GM10248 (cell line): ENCODE measurements around the gene C20orf96.
"Not testable (repeated sequence)": the region's sequence is repeated elsewhere in the genome, so short reads cannot be mapped to it uniquely, and the experiment has no call there.

Experiments
- CTCF ChIA-PET: fragments of 300-600 bp; sonication (Branson Sonifier 250); formaldehyde crosslinking; extraction: SDS; loops from one replicate; lab custom pipeline; 2021; ENCODE audit warnings: antibody characterized with exemption; lab: Yijun Ruan, JAX
- POLR2A ChIA-PET: fragments of 350-650 bp; sonication (Branson Sonifier 250); formaldehyde crosslinking; extraction: SDS; loops from one replicate; lab custom pipeline; 2020; ENCODE audit warnings: antibody characterized with exemption; lab: Yijun Ruan, JAX
- DNase-seq: peaks from one replicate; pipeline ENCODE4 v3.0.0; 2012; ENCODE audit errors: extremely low spot score
- CTCF ChIP-seq: IDR thresholded peaks from 2 replicates; pipeline ENCODE4 v1.5.1; 2012; ENCODE audit warnings: mild to moderate bottlenecking, low read depth; ENCODE audit errors: extremely low read depth, missing control alignments, control extremely low read depth

Gene C20orf96

DNA sequence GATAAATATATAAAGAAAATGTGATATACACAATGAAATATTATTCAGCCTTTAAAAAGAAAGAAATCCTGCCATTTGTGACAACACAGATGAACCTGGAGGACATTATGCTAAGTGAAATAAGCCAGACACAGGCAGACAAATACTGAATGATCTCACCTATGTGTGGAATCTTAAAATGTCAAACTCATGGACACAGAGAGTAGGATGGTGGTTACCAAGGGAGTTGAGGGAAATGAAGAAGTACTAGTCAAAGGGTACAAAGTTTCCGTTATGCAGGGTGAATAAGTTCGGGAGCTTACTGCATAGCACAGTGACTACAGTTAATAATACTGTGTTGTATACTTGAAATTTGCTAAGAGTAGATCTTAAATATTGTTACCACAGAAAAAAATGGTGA is 47.6 kb downstream of the C20orf96 start:
- POLR2A ChIA-PET = no interaction called here
- no peak for DNase-seq
- CTCF ChIA-PET = interaction anchor here (1.0 to 2.0 kb wide), 3 partner anchors 23 to 88 kb away, joined by 3 to 5 read pairs (median 4); no protein-coding TSS in a partner anchor
- no peak for TF ChIP-seq CTCF

GRCh38 chr20:237929-238328 is 52.6 kb downstream of the C20orf96 start:
- ChIA-PET POLR2A (no interaction called here), CTCF (interaction anchor here (0.8 to 2.7 kb wide), 3 partner anchors 12 to 93 kb away, joined by 3 to 6 read pairs (median 5); no protein-coding TSS in a partner anchor)
- DNase-seq = peak; percentile 28
- TF ChIP-seq CTCF = no peak

- ChIA-PET CTCF (interaction anchor here (0.8 to 2.7 kb wide), 3 partner anchors 12 to 93 kb away, joined by 3 to 6 read pairs (median 5); no protein-coding TSS in a partner anchor), POLR2A (no interaction called here)
- no peak for TF ChIP-seq CTCF
Observed at GRCh38 chr20:237489-237888, 53.1 kb downstream of the C20orf96 start.

GRCh38 chr20:235891-236290 is 54.7 kb downstream of the C20orf96 start:
- no peak for DNase-seq
- CTCF ChIA-PET = interaction anchor here (1.5 kb wide), 1 partner anchor 10 kb away, joined by 4 read pairs; the partner anchor contains the start of gene DEFB129
- POLR2A ChIA-PET = no interaction called here
- TF ChIP-seq CTCF = no peak

More at GRCh38 chr20:237489-237888, 53.1 kb downstream of the C20orf96 start:
- DNase-seq = peak; percentile 34

- ChIA-PET POLR2A (no interaction called here), CTCF (interaction anchor here (1.0 to 1.8 kb wide), 5 partner anchors 9 to 103 kb away, joined by 4 to 9 read pairs (median 5); no protein-coding TSS in a partner anchor)
- DNase-seq = no peak
- TF ChIP-seq CTCF = no peak
Observed at GRCh38 chr20:227439-228105, 63.0 kb downstream of the C20orf96 start.

DNA sequence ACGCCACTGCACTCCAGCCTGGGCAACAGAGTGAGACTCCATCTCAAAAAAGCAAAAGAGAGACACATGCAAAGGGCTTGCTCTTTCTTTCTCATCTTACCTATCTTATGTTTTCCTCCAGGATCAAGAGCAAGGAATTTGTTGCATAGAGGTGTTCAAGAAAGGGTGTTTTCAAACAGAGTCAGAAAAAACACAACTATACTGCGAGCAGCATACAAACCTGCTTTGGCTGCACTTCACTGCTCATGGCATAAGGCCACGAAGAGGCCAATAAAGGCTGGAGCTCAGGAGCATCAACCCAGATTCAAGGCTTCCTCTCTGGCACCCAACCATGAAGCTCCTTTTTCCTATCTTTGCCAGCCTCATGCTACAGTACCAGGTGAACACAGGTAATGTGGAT is 63.6 kb downstream of the C20orf96 start, which contains the start of gene DEFB129:
Gene DEFB129 (plus strand): TSS at position 301 of the 400 bp plus-strand sequence. CDS start 31 bp downstream, at position 332.
- no peak for DNase-seq
- no peak for TF ChIP-seq CTCF
- ChIA-PET CTCF (interaction anchor here (1.0 to 1.9 kb wide), 6 partner anchors 9 to 103 kb away, joined by 4 to 9 read pairs (median 6); no protein-coding TSS in a partner anchor), POLR2A (no interaction called here)

DNA sequence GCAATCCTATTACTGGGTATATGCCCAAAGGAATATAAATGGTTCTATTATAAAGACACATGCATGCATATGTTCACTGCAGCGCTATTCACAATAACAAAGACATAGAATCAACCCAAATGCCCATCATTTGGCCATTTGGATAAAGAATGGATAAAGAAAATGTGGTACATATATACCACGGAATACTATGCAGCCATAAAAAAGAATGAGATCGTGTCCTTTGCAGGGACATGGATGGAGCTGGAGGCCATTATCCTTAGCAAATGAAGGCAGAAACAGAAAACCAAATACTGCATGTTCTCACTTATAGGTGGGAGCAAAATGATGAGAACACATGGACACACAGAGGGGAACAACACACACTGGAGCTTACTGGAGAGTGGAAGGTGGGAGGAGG is 64.7 kb downstream of the C20orf96 start:
- DNase-seq, POLR2A ChIA-PET: not testable (repeated sequence)
- CTCF ChIA-PET = interaction anchor here (1.8 to 1.9 kb wide), 4 partner anchors 9 to 13 kb away, joined by 4 to 6 read pairs (median 6); no protein-coding TSS in a partner anchor
